ENCODE results near the gene LINS1.
A peak's percentile ranks its signal among the peaks of the same experiment; 100 is the strongest.
"Not testable (repeated sequence)": the region's sequence is repeated elsewhere in the genome, so short reads cannot be mapped to it uniquely, and the experiment has no call there.

LINS1 gene

DNA sequence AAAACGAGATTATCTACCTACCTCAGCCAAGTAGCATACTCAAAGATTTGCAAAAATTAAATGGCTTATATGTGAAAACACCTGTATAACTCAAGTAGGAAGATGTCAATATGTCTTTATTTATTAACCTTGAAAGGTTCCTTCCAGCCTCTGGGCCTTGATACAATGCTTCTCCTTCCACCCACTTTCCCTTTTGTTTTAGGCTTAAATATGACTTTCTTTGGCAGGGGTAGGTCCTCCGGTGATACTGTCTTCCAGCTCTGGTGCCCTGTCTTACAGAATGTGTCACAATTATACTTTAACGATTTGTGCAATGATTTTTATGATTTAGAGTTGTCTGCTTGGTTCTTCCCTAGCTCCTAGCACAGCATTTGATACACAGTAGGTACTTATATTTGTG is 4.1 kb downstream of the LINS1 start:
- in situ Hi-C loops (cut with MboI; ENCODE audit: low sequenced_read_pairs, unreplicated experiment), result no loop called here
- TF ChIP-seq, protein P1, sequence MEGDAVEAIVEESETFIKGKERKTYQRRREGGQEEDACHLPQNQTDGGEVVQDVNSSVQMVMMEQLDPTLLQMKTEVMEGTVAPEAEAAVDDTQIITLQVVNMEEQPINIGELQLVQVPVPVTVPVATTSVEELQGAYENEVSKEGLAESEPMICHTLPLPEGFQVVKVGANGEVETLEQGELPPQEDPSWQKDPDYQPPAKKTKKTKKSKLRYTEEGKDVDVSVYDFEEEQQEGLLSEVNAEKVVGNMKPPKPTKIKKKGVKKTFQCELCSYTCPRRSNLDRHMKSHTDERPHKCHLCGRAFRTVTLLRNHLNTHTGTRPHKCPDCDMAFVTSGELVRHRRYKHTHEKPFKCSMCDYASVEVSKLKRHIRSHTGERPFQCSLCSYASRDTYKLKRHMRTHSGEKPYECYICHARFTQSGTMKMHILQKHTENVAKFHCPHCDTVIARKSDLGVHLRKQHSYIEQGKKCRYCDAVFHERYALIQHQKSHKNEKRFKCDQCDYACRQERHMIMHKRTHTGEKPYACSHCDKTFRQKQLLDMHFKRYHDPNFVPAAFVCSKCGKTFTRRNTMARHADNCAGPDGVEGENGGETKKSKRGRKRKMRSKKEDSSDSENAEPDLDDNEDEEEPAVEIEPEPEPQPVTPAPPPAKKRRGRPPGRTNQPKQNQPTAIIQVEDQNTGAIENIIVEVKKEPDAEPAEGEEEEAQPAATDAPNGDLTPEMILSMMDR (IDR thresholded peaks at IDR 0.05; ENCODE audit: borderline replicate concordance, control extremely low read depth, extremely low read depth, insufficient read depth, missing control alignments), result no peak

DNA sequence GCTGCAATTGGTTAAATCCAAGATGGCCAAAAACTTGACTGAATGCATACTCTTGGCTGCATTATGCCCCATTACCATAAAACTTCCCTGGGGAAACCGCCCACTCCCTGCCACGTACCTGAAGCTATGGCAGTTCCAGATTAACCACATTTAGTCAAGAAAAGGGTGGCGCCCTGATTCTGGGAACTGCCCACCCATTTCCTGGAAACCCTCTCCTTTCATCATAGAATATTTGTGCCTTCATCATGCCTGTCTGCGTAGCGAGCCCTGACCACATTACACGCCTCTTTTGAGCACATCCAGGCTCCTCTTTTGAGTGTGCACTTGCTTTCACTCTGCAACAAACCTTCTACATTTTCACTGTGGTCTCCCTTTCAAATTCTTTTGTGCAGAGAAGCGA is 5.2 kb downstream of the LINS1 start:
- peak; percentile 35 for DNase-seq (ENCODE audit: low spot score)
- in situ Hi-C loops (cut with MboI; ENCODE audit: low sequenced_read_pairs, unreplicated experiment), result no loop called here
- TF ChIP-seq, protein P1 (IDR thresholded peaks at IDR 0.05; ENCODE audit: borderline replicate concordance, control extremely low read depth, extremely low read depth, insufficient read depth, missing control alignments), result no peak

More for the DNA sequence above, 4.1 kb downstream of the LINS1 start:
- DNase-seq (ENCODE audit: low spot score), result no peak

DNA sequence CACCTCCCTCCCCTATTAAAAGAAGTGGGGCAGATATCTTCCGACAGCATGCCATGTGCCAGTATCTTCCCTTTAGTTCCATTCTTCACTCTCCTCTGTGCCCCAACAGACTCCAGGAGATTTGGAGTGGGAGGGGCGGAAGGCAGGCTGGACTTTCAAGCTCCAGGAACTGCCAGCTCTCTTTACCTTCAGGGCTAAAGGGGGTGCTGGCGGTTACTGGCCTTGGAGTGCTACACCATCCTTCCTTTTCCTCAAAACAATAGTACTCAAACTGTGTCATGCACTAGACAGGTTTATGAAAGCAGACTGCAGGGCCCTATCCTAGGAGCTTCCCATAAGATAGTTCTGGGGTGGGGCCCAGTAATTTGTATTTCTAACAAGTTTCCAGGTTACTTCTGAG is 6.0 kb downstream of the LINS1 start:
- in situ Hi-C loops (cut with MboI; ENCODE audit: low sequenced_read_pairs, unreplicated experiment), result no loop called here
- TF ChIP-seq, protein P1 (IDR thresholded peaks at IDR 0.05; ENCODE audit: borderline replicate concordance, control extremely low read depth, extremely low read depth, insufficient read depth, missing control alignments), result no peak
- no peak for DNase-seq (ENCODE audit: low spot score)

DNA sequence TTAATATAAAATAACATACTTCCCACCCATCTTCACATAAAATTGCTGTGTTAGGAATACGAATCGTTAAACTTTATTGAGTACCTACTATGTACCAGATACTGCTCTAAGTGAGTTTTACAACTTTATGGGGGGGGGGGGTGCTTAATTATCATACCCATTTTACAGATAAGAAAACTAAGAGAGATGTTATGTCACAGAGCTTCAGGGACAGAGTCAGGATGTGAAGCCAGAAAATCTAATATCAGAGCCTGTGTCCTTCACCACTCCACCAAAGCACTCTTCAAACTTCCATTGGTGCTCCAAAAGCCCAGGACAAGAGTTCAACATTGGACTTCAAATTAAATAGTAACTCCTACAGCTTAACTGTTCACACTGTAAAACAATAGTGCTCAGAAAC is 8.6 kb downstream of the LINS1 start:
- TF ChIP-seq, protein P1 (IDR thresholded peaks at IDR 0.05; ENCODE audit: borderline replicate concordance, control extremely low read depth, extremely low read depth, insufficient read depth, missing control alignments), result no peak
- no peak for DNase-seq (ENCODE audit: low spot score)
- in situ Hi-C loops (cut with MboI; ENCODE audit: low sequenced_read_pairs, unreplicated experiment), result no loop called here

DNA sequence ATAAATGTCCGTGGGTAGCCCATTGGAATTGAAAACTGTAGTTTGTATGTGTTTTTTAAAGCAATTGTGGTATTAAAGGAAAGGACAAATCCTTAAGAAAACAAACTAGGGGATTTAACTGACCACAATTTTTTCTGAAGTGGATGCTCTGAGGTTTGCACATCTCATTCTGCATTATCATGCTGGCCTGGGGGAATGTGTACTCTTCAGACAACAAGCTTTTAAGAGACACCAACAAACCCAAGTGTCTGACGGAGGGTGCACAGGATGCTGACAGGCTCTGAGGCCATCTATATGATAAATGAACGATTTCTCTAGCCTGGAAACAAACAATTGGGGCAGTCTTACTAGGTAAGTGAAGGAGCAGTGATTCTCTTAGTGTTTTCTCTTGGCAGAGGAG is 9.1 kb downstream of the LINS1 start:
- no peak for DNase-seq (ENCODE audit: low spot score)
- in situ Hi-C loops (cut with MboI; ENCODE audit: low sequenced_read_pairs, unreplicated experiment), result no loop called here

DNA sequence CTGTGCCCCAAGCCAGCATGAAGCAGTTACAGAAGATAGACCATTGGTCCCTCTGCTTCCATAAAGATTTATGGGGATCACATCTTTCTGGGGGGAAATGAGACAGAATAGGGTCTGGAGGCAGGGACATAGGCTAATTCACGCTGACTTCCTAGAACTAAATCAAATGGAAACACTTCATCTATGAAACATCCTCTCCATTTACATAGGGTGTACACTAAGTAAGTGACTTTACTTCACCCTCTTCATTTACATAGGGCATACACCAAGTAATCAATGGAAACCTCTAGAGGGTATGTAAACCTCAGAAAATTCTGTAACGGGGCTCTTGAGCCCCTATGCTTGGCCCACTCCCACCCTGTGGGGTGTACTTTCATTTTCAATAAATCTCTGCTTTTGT is 10.1 kb downstream of the LINS1 start:
- TF ChIP-seq, protein P1 (IDR thresholded peaks at IDR 0.05; ENCODE audit: borderline replicate concordance, control extremely low read depth, extremely low read depth, insufficient read depth, missing control alignments), result no peak
- in situ Hi-C loops (cut with MboI; ENCODE audit: low sequenced_read_pairs, unreplicated experiment), result no loop called here
- no peak for DNase-seq (ENCODE audit: low spot score)

More for the DNA sequence above, 9.1 kb downstream of the LINS1 start:
- TF ChIP-seq, protein P1 (IDR thresholded peaks at IDR 0.05; ENCODE audit: borderline replicate concordance, control extremely low read depth, extremely low read depth, insufficient read depth, missing control alignments), result no peak

DNA sequence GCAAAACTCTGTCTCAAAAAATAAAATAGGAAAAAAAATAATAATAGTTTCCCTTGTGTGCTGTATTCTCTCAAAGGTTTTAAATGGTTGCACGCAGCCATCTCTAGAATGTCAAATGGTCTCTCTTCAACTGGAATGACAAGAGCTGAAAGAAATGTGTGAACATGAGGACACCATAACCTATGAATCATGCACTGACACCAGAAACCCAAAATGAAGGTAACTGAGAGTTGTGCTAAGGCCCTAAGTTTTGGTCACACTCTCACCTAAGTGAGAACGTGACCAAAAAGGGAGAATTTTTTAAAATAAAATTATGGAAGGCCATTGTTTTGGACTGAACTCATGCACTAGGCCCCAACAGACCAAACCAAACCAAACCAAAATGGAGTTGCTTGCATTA is 10.8 kb downstream of the LINS1 start:
- DNase-seq (ENCODE audit: low spot score); in situ Hi-C loops (cut with MboI; ENCODE audit: low sequenced_read_pairs, unreplicated experiment): not testable (repeated sequence)

All from GM13976 (cell line).